SK-N-SH (cell line): ENCODE data around the gene SENP3. TPM values are rescaled to one million over a fixed set of nuclear protein-coding genes. Genes with fewer than 3 reads are reported as not detected.

Experiments used
- CTCF ChIA-PET: fragments of 300-600, 350-600 bp; formaldehyde crosslinking; extraction: SDS; loops from one replicate; lab custom pipeline; 2021; lab: Yijun Ruan, JAX
- POLR2A ChIA-PET: fragments of 350-600 bp; sonication (Branson Sonifier 250); formaldehyde crosslinking; extraction: SDS; loops from one replicate; lab custom pipeline; 2020; ENCODE audit warnings: antibody characterized with exemption, inconsistent platforms; lab: Yijun Ruan, JAX
- DNase-seq: peaks from one replicate; pipeline ENCODE4 v3.0.0; 2012
- H2AFZ ChIP-seq: fragments of 200-600 bp; sonication (generic); 2 replicates; pipeline ENCODE4 v1.8.1; 2016; ENCODE audit warnings: antibody characterized with exemption, mild to moderate bottlenecking, low read depth
- H3F3A ChIP-seq: fragments of 200-600 bp; sonication (generic); replicated peaks from 2 replicates; pipeline ENCODE3; 2016; ENCODE audit warnings: antibody characterized with exemption, mild to moderate bottlenecking; ENCODE audit not compliant: insufficient read depth
- H3K27ac ChIP-seq, 2 experiments: fragments of 200-500 bp in 1 of 2; fragments of 200-600 bp in 1 of 2; sonication (Bioruptor generic) in 1 of 2; sonication (generic), shearing (Covaris generic) in 1 of 2; 2 replicates each; pipeline versions ENCODE4 v1.5.1 to v1.6.1; 2014 to 2016; ENCODE audit warnings: low read depth in 2 of 2, inconsistent platforms in 1 of 2, low read length in 1 of 2, mild to moderate bottlenecking in 1 of 2, mixed read lengths in 1 of 2
- H3K27me3 ChIP-seq: fragments of 200-600 bp; sonication (generic), shearing (Covaris generic); 2 replicates; pipeline ENCODE4 v1.6.1; 2016; ENCODE audit warnings: mixed run types; ENCODE audit not compliant: insufficient read depth
- H3K36me3 ChIP-seq, 2 experiments: fragments of 200-500 bp in 1 of 2; fragments of 200-600 bp in 1 of 2; sonication (Bioruptor generic) in 1 of 2; sonication (generic) in 1 of 2; replicated peaks in 1 of 2; 2 replicates each; pipeline versions ENCODE3 to v1.5.1; 2014 to 2016; ENCODE audit warnings: low read length in 1 of 2, mild to moderate bottlenecking in 1 of 2; ENCODE audit not compliant: insufficient read depth in 2 of 2, control insufficient read depth in 1 of 2
- H3K4me1 ChIP-seq, 2 experiments: fragments of 200-500 bp in 1 of 2; fragments of 200-600 bp in 1 of 2; sonication (Bioruptor generic) in 1 of 2; sonication (generic), shearing (Covaris generic) in 1 of 2; 2 replicates each; pipeline versions ENCODE4 v1.5.1 to v1.6.1; 2014 to 2016; ENCODE audit warnings: low read depth in 1 of 2, low read length in 1 of 2, mixed run types in 1 of 2; ENCODE audit not compliant: insufficient read depth in 2 of 2, control insufficient read depth in 1 of 2
- H3K4me2 ChIP-seq: fragments of 200-600 bp; sonication (generic), shearing (Covaris generic); 2 replicates; pipeline ENCODE4 v1.6.1; 2017; ENCODE audit warnings: mixed run types
- H3K4me3 ChIP-seq, 2 experiments: fragments of 200-500 bp in 1 of 2; fragments of 200-600 bp in 1 of 2; sonication (Bioruptor generic) in 1 of 2; sonication (generic), shearing (Covaris generic) in 1 of 2; 2 replicates each; pipeline versions ENCODE4 v1.5.1 to v1.8.1; 2014 to 2016; ENCODE audit warnings: low read depth in 2 of 2, inconsistent platforms in 1 of 2, low read length in 1 of 2, mild to moderate bottlenecking in 1 of 2, mixed read lengths in 1 of 2, moderate library complexity in 1 of 2
- H3K79me2 ChIP-seq: fragments of 200-600 bp; sonication (generic); 2 replicates; pipeline ENCODE4 v1.8.1; 2017; ENCODE audit warnings: mild to moderate bottlenecking; ENCODE audit not compliant: insufficient read depth
- H3K9ac ChIP-seq: fragments of 200-600 bp; sonication (generic); 2 replicates; pipeline ENCODE4 v1.6.1; 2017; ENCODE audit warnings: mixed run types
- H3K9me2 ChIP-seq: fragments of 200-600 bp; sonication (generic); 2 replicates; pipeline ENCODE4 v1.6.1; 2017; ENCODE audit warnings: mixed run types
- H3K9me3 ChIP-seq: fragments of 200-600 bp; sonication (generic); 2 replicates; pipeline ENCODE4 v1.6.1; 2017; ENCODE audit warnings: mixed run types, mild to moderate bottlenecking, moderate library complexity
- H4K20me1 ChIP-seq: fragments of 200-600 bp; sonication (generic); 2 replicates; pipeline ENCODE4 v1.6.1; 2017; ENCODE audit warnings: mild to moderate bottlenecking, mixed run types; ENCODE audit not compliant: insufficient read depth
- CHD2 ChIP-seq: fragments of 150-350 bp; IDR thresholded peaks from 2 replicates; pipeline ENCODE4 v1.6.1; 2018; ENCODE audit warnings: low read length; ENCODE audit not compliant: partially characterized antibody
- ELF1 ChIP-seq: IDR thresholded peaks from 2 replicates; pipeline ENCODE4 v1.4.0; 2012
- EZH2phosphoT487 ChIP-seq: fragments of 200-600 bp; sonication (generic); IDR thresholded peaks from 2 replicates; pipeline ENCODE4 v1.6.1; 2017; ENCODE audit warnings: low read depth, mixed run types, mild to moderate bottlenecking, antibody characterized with exemption, moderate library complexity, borderline replicate concordance
- FOSL2 ChIP-seq: IDR thresholded peaks from 2 replicates; pipeline ENCODE4 v1.4.0; 2012; ENCODE audit warnings: low read depth, mild to moderate bottlenecking, moderate library complexity, borderline replicate concordance
- FOXM1 ChIP-seq: IDR thresholded peaks from 2 replicates; pipeline ENCODE4 v1.4.0; 2012; ENCODE audit warnings: low read depth, mild to moderate bottlenecking
- GABPA ChIP-seq: IDR thresholded peaks from 2 replicates; pipeline ENCODE4 v1.4.0; 2012; ENCODE audit warnings: low read depth, mild to moderate bottlenecking
- GATA2 ChIP-seq: sonication (generic); formaldehyde crosslinking; IDR thresholded peaks from 2 replicates; pipeline ENCODE4 v1.5.0; 2020; ENCODE audit warnings: mild to moderate bottlenecking, missing genetic modification reagents
- IRF3 ChIP-seq: fragments of 150-350 bp; IDR thresholded peaks from 2 replicates; pipeline ENCODE4 v1.6.1; 2016; ENCODE audit warnings: mild to moderate bottlenecking, low read depth, low read length
- MEF2A ChIP-seq: IDR thresholded peaks from 2 replicates; pipeline ENCODE4 v1.4.0; 2012; ENCODE audit warnings: low read depth, borderline replicate concordance
- POLR2AphosphoS5 ChIP-seq: IDR thresholded peaks from 2 replicates; pipeline ENCODE4 v1.6.1; 2012; ENCODE audit warnings: low read depth, low read length
- RCOR1 ChIP-seq: fragments of 150-350 bp; IDR thresholded peaks from 2 replicates; pipeline ENCODE4 v1.6.1; 2017; ENCODE audit warnings: antibody characterized with exemption, low read length
- RXRA ChIP-seq: IDR thresholded peaks from 2 replicates; pipeline ENCODE4 v1.4.0; 2012; ENCODE audit warnings: low read depth, mild to moderate bottlenecking, borderline replicate concordance
- SMC3 ChIP-seq: IDR thresholded peaks from 2 replicates; pipeline ENCODE4 v1.6.1; 2012; ENCODE audit warnings: low read depth, low read length, improper control_type of control experiment
- USF1 ChIP-seq: IDR thresholded peaks from 2 replicates; pipeline ENCODE4 v1.4.0; 2012; ENCODE audit warnings: low read depth, borderline replicate concordance
- WGBS: methylation state at CpG from one replicate; pipeline ENCODE4 v1.1.6; 2017; ENCODE audit warnings: low lambda C conversion rate; 5-methylcytosine and 5-hydroxymethylcytosine counted together
- polyA plus RNA-seq, 3 experiments: library from polyadenylated mRNA; depleted of rRNA; stranded (reverse); fragments of >200 nt; gene quantifications; 2 replicates each; pipeline ENCODE4 v1.2.3, GENCODE V29; 2012
- TF ChIP-seq, protein P1 (sequence below): fragments of 150-350 bp; IDR thresholded peaks from 2 replicates; pipeline ENCODE4 v1.6.1; 2017; ENCODE audit warnings: antibody characterized with exemption, low read length, low read depth, borderline replicate concordance

The SENP3 gene
- polyA plus RNA-seq, 1 of the 3 experiments (the other 2 are of a cell fraction), result 80.8 TPM

DNA sequence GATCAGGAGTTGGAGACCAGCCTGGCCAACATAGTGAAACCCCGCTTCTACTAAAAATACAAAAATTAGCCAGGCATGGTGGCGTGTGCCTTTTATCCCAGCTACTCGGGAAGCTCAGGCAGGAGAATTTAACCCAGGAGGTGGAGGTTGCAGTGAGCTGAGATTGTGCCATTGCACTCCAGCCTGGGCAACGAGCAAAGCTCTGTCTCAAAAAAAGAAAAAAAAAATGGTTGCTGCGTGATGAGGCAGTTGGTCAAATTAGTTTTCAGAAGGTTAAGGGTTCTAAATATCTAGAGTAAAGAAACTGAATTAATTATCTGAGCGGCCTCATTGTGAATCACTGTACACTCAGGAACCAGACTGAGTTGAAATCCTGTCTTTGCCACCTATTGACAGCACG is 14.2 kb downstream of the SENP3 start (continued):
- TF ChIP-seq RCOR1, result no peak
- TF ChIP-seq RXRA, result no peak
- TF ChIP-seq GABPA, result no peak
- no peak for TF ChIP-seq POLR2AphosphoS5

DNA sequence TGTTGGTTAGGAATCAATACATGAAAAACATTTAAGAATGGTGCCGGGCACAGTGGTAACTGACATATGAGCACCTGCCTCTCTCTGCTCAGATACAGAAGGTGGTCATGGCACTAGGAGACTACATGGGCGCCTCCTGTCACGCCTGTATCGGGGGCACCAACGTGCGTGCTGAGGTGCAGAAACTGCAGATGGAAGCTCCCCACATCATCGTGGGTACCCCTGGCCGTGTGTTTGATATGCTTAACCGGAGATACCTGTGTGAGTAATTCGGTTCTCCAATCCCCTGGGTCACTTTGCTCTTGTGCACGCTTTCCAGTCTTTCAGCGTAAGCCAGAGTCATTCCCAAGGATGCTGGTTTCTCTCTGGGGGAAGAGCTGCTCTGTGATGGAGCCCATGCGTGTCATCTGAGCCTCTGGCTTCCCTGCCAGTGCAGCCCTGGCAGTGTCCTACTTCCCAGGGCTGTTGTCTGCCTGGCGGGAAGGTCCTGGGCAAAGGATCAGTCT is 14.8 kb downstream of the SENP3 start:
- no peaks in the 10 kb centered on the region for H3K27me3 ChIP-seq
- H3K9ac ChIP-seq, result no peak overlapping the region
- H3K4me3 ChIP-seq, result no peak overlapping the region
- peaks cover 61% of the 10 kb centered on the region for H3F3A ChIP-seq
- H3K9me3 ChIP-seq, result no peaks in the 10 kb centered on the region
- ChIA-PET CTCF (interaction anchor here (0.6 to 1.7 kb wide), 3 partner anchors 15 to 271 kb away, joined by 3 to 8 read pairs (median 3); partner anchors contain the start of gene SENP3), POLR2A (interaction anchor here (1.2 kb wide), 1 partner anchor 39 kb away, joined by 5 read pairs; the partner anchor contains the start of gene FXR2)
- peaks cover 22 to 32% of the 10 kb centered on the region in 2 experiments for H3K4me1 ChIP-seq
- peaks cover 69% of the 10 kb centered on the region for H3K79me2 ChIP-seq
- H3K9me2 ChIP-seq, result no peaks in the 10 kb centered on the region
- no peak for TF ChIP-seq FOXM1
- no peak for TF ChIP-seq IRF3
- TF ChIP-seq MEF2A, result no peak
- TF ChIP-seq ELF1, result no peak
- TF ChIP-seq, protein P1, sequence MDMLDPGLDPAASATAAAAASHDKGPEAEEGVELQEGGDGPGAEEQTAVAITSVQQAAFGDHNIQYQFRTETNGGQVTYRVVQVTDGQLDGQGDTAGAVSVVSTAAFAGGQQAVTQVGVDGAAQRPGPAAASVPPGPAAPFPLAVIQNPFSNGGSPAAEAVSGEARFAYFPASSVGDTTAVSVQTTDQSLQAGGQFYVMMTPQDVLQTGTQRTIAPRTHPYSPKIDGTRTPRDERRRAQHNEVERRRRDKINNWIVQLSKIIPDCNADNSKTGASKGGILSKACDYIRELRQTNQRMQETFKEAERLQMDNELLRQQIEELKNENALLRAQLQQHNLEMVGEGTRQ, result no peak
- TF ChIP-seq SMC3, result no peak
- no peak for TF ChIP-seq USF1
- TF ChIP-seq EZH2phosphoT487, result no peak
- no peak for TF ChIP-seq CHD2
- TF ChIP-seq GATA2 (CRISPR knock-in tag), result no peak
- TF ChIP-seq POLR2AphosphoS5, result no peak; the same call in 1 of the 2 replicates
- TF ChIP-seq GABPA, result no peak
- no peak for TF ChIP-seq FOSL2
- WGBS, result 83% methylated on average over 11 of the region's 14 CpGs
- H3K27ac ChIP-seq, result peak overlapping the region in 1 of 2 experiments; percentile 92; a peak in 1 of 4 replicates
- H2AFZ ChIP-seq, result no peak overlapping the region
- peaks cover 54 to 60% of the 10 kb centered on the region in 2 experiments for H3K36me3 ChIP-seq
- H3K4me2 ChIP-seq, result peak overlapping the region; percentile 96; the same call in 1 of the 2 replicates
- DNase-seq, result no peak
- peaks cover 61% of the 10 kb centered on the region for H4K20me1 ChIP-seq
